HepG2 (cell line): Measurements from ENCODE around the gene PTCD1. TPM values are rescaled to one million over a fixed set of nuclear protein-coding genes. Genes with fewer than 3 reads are reported as not detected.

Experiments used
- ELF3 ChIP-seq: IDR thresholded peaks from 2 replicates; pipeline ENCODE4 v1.6.1; 2016; ENCODE audit warnings: missing genetic modification reagents, missing compliant biosample characterization
- KAT7 ChIP-seq: IDR thresholded peaks from 2 replicates; pipeline ENCODE4 v1.6.1; 2018; ENCODE audit warnings: borderline replicate concordance, missing compliant biosample characterization
- PITX1 ChIP-seq: sonication (generic); formaldehyde crosslinking; IDR thresholded peaks from 2 replicates; pipeline ENCODE4 v1.5.1; 2020; ENCODE audit warnings: mild to moderate bottlenecking, missing genetic modification reagents
- RAD21 ChIP-seq: fragments of 450-650 bp; formaldehyde crosslinking; IDR thresholded peaks from 2 replicates; pipeline ENCODE4 v1.5.0; 2020; ENCODE audit warnings: mild to moderate bottlenecking
- SIX4 ChIP-seq: sonication (generic); formaldehyde crosslinking; IDR thresholded peaks from 2 replicates; pipeline ENCODE4 v1.4.0; 2020; ENCODE audit warnings: missing genetic modification reagents
- ZFY ChIP-seq: sonication (generic); formaldehyde crosslinking; IDR thresholded peaks from 2 replicates; pipeline ENCODE4 v1.4.0; 2020; ENCODE audit warnings: missing genetic modification reagents
- ZSCAN31 ChIP-seq: sonication (generic); formaldehyde crosslinking; IDR thresholded peaks from 2 replicates; pipeline ENCODE4 v1.5.0; 2020; ENCODE audit warnings: low read depth, mild to moderate bottlenecking, missing genetic modification reagents
- polyA plus RNA-seq, 8 experiments: library from polyadenylated mRNA; depleted of rRNA in 3 of 8; stranded (reverse) in 7 of 8; unstranded in 1 of 8; fragments of >200 nt; fragmentation: Illumina TruSeq in 4 of 8; extraction: Trizol in 4 of 8; gene quantifications; 2 replicates each; pipeline versions ENCODE4 v1.2.1 to v1.2.3, GENCODE V29; 2011 to 2016; ENCODE audit warnings: low read depth in 4 of 8, missing spikeins in 1 of 8, mixed read lengths in 1 of 8; ENCODE audit not compliant: insufficient read depth in 1 of 8
- total RNA-seq, 5 experiments: library from RNA; depleted of rRNA; stranded (reverse); fragments of >200 nt; fragmentation: Illumina TruSeq; extraction: Trizol; gene quantifications; 2 replicates each; pipeline ENCODE4 v1.2.3, GENCODE V29; 2016; ENCODE audit warnings: low read depth in 1 of 5
- TF ChIP-seq, protein P1 (sequence below): sonication (generic); formaldehyde crosslinking; conservative IDR thresholded peaks from 2 replicates; pipeline ENCODE4 v1.8.1; 2023; ENCODE audit warnings: missing genetic modification reagents
- TF ChIP-seq, protein P2 (sequence below): IDR thresholded peaks from 2 replicates; pipeline ENCODE4 v1.6.1; 2016; ENCODE audit warnings: mild to moderate bottlenecking
- TF ChIP-seq, protein P3 (sequence below): sonication (generic); formaldehyde crosslinking; IDR thresholded peaks from 2 replicates; pipeline ENCODE4 v1.4.0; 2020; ENCODE audit warnings: mild to moderate bottlenecking, missing genetic modification reagents
- TF ChIP-seq, protein P4 (sequence below): IDR thresholded peaks from 2 replicates; pipeline ENCODE4 v1.6.1; 2012; ENCODE audit warnings: inconsistent platforms
- TF ChIP-seq, protein P5 (sequence below): IDR thresholded peaks from 2 replicates; pipeline ENCODE4 v1.6.1; 2016; ENCODE audit warnings: low read depth, missing genetic modification reagents, missing compliant biosample characterization
- TF ChIP-seq, protein P6 (sequence below): sonication (generic); formaldehyde crosslinking; IDR thresholded peaks from 2 replicates; pipeline ENCODE4 v1.9.0; 2022; ENCODE audit warnings: missing genetic modification reagents, mild to moderate bottlenecking, borderline replicate concordance
- TF ChIP-seq, protein P7 (sequence below): sonication (generic); formaldehyde crosslinking; IDR thresholded peaks from 2 replicates; pipeline ENCODE4 v1.5.0; 2020; ENCODE audit warnings: missing genetic modification reagents

The PTCD1 gene
- total and polyA plus RNA-seq, 2 of the 13 experiments (the other 11 are each of a cell fraction or from before 2014, with no cell fraction given): 3.0 to 8.4 TPM

DNA sequence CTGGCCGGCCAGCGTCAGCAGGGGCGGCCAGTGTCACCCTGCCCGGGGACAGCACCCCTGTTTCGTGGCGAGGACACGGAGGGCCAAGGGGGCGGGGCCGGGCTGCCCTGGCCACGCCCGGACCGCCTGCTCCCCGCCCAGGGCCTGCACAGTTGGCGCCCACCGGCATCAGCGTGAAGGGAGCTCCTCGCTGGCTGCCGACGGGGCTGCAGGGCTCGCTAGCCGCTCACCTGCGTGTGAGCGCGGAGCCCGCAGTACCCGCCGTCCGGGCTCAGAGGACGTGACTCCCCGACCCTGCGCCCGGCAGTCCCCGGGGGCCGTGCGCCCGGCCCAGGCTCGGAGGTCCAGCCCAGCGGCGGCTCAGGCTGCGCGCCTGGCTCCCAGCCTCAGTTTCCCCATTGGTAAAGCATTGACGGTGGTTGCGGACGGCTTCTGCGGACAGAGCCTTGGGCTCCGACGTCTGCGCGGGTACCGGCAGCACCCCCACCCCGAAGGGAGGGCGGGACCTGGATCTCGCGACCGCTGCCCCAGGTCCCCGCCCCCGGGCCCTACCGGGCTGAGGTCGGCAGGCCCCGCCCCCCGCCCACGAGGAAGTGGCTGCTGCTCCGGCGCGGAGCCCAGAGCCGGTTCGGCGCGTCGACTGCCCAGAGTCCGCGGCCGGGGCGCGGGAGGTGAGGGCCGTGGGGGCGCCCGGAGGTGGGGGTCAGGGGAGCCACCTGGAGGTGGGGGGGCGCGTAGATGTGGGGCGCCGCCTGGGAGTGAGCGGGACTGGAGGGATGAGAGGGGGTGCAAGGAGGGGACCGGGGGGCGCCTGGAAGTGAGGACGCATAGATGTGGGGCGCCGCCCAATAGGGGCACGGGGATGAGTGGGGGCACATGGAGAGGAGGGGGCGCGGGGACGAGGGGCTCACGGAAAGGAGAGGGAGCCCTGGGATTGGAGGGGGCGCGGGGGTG, 64.2 kb downstream of the PTCD1 start, which contains the start of gene ARPC1B (continued):
- TF ChIP-seq, protein P1, sequence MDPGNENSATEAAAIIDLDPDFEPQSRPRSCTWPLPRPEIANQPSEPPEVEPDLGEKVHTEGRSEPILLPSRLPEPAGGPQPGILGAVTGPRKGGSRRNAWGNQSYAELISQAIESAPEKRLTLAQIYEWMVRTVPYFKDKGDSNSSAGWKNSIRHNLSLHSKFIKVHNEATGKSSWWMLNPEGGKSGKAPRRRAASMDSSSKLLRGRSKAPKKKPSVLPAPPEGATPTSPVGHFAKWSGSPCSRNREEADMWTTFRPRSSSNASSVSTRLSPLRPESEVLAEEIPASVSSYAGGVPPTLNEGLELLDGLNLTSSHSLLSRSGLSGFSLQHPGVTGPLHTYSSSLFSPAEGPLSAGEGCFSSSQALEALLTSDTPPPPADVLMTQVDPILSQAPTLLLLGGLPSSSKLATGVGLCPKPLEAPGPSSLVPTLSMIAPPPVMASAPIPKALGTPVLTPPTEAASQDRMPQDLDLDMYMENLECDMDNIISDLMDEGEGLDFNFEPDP (CRISPR knock-in tag): 0 out of 2 replicates have a peak, but pooled peaks have one; percentile 68
- TF ChIP-seq, protein P2, sequence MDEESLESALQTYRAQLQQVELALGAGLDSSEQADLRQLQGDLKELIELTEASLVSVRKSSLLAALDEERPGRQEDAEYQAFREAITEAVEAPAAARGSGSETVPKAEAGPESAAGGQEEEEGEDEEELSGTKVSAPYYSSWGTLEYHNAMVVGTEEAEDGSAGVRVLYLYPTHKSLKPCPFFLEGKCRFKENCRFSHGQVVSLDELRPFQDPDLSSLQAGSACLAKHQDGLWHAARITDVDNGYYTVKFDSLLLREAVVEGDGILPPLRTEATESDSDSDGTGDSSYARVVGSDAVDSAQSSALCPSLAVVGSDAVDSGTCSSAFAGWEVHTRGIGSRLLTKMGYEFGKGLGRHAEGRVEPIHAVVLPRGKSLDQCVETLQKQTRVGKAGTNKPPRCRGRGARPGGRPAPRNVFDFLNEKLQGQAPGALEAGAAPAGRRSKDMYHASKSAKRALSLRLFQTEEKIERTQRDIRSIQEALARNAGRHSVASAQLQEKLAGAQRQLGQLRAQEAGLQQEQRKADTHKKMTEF (CRISPR knock-in tag): peak; percentile 61; the same call in 1 of the 2 replicates
- TF ChIP-seq KAT7 (CRISPR knock-in tag): 0 out of 2 replicates have a peak, but pooled peaks have one; percentile 22
- 0 out of 2 replicates have a peak, but pooled peaks have one; percentile 17 for TF ChIP-seq PITX1 (CRISPR knock-in tag)
- TF ChIP-seq, protein P3, sequence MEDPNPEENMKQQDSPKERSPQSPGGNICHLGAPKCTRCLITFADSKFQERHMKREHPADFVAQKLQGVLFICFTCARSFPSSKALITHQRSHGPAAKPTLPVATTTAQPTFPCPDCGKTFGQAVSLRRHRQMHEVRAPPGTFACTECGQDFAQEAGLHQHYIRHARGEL: no peak
- TF ChIP-seq, protein P4, sequence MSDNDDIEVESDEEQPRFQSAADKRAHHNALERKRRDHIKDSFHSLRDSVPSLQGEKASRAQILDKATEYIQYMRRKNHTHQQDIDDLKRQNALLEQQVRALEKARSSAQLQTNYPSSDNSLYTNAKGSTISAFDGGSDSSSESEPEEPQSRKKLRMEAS: peak; percentile 71
- TF ChIP-seq, protein P5, sequence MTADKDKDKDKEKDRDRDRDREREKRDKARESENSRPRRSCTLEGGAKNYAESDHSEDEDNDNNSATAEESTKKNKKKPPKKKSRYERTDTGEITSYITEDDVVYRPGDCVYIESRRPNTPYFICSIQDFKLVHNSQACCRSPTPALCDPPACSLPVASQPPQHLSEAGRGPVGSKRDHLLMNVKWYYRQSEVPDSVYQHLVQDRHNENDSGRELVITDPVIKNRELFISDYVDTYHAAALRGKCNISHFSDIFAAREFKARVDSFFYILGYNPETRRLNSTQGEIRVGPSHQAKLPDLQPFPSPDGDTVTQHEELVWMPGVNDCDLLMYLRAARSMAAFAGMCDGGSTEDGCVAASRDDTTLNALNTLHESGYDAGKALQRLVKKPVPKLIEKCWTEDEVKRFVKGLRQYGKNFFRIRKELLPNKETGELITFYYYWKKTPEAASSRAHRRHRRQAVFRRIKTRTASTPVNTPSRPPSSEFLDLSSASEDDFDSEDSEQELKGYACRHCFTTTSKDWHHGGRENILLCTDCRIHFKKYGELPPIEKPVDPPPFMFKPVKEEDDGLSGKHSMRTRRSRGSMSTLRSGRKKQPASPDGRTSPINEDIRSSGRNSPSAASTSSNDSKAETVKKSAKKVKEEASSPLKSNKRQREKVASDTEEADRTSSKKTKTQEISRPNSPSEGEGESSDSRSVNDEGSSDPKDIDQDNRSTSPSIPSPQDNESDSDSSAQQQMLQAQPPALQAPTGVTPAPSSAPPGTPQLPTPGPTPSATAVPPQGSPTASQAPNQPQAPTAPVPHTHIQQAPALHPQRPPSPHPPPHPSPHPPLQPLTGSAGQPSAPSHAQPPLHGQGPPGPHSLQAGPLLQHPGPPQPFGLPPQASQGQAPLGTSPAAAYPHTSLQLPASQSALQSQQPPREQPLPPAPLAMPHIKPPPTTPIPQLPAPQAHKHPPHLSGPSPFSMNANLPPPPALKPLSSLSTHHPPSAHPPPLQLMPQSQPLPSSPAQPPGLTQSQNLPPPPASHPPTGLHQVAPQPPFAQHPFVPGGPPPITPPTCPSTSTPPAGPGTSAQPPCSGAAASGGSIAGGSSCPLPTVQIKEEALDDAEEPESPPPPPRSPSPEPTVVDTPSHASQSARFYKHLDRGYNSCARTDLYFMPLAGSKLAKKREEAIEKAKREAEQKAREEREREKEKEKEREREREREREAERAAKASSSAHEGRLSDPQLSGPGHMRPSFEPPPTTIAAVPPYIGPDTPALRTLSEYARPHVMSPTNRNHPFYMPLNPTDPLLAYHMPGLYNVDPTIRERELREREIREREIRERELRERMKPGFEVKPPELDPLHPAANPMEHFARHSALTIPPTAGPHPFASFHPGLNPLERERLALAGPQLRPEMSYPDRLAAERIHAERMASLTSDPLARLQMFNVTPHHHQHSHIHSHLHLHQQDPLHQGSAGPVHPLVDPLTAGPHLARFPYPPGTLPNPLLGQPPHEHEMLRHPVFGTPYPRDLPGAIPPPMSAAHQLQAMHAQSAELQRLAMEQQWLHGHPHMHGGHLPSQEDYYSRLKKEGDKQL (CRISPR knock-in tag): no peak
- TF ChIP-seq ZFY (CRISPR knock-in tag): peak; percentile 78
- TF ChIP-seq, protein P6, sequence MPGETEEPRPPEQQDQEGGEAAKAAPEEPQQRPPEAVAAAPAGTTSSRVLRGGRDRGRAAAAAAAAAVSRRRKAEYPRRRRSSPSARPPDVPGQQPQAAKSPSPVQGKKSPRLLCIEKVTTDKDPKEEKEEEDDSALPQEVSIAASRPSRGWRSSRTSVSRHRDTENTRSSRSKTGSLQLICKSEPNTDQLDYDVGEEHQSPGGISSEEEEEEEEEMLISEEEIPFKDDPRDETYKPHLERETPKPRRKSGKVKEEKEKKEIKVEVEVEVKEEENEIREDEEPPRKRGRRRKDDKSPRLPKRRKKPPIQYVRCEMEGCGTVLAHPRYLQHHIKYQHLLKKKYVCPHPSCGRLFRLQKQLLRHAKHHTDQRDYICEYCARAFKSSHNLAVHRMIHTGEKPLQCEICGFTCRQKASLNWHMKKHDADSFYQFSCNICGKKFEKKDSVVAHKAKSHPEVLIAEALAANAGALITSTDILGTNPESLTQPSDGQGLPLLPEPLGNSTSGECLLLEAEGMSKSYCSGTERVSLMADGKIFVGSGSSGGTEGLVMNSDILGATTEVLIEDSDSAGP: peak; percentile 68; the same call in 1 of the 2 replicates
- TF ChIP-seq, protein P7, sequence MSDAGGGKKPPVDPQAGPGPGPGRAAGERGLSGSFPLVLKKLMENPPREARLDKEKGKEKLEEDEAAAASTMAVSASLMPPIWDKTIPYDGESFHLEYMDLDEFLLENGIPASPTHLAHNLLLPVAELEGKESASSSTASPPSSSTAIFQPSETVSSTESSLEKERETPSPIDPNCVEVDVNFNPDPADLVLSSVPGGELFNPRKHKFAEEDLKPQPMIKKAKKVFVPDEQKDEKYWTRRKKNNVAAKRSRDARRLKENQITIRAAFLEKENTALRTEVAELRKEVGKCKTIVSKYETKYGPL (CRISPR knock-in tag): 0 out of 2 replicates have a peak, but pooled peaks have one; percentile 15
- TF ChIP-seq RAD21 (CRISPR knock-in tag): peak; percentile 55
- TF ChIP-seq ZSCAN31 (CRISPR knock-in tag): 0 out of 2 replicates have a peak, but pooled peaks have one; percentile 49
- TF ChIP-seq SIX4 (CRISPR knock-in tag): no peak
- peak; percentile 49; the same call in 1 of the 2 replicates for TF ChIP-seq ELF3 (CRISPR knock-in tag)
